MG63 (cell line): ENCODE measurements around the gene BTBD7. TPM values are rescaled to one million over a fixed set of nuclear protein-coding genes. Genes with fewer than 3 reads are reported as not detected.
"Not testable (repeated sequence)": the region's sequence is repeated elsewhere in the genome, so short reads cannot be mapped to it uniquely, and the experiment has no call there.

Experiments used
- DNase-seq: peaks from one replicate; pipeline ENCODE4 v3.0.0-alpha.2; 2020
- H3K27me3 ChIP-seq: fragments of 250-450 bp; sonication (Bioruptor Pico); 2 replicates; pipeline ENCODE4 v1.5.1; 2020; ENCODE audit warnings: mild to moderate bottlenecking, moderate library complexity
- H3K36me3 ChIP-seq: fragments of 250-450 bp; sonication (Bioruptor Pico); 2 replicates; pipeline ENCODE4 v1.5.1; 2020; ENCODE audit warnings: mild to moderate bottlenecking, moderate library complexity
- H3K4me3 ChIP-seq: fragments of 250-450 bp; sonication (Bioruptor Pico); 2 replicates; pipeline ENCODE4 v1.5.1; 2020; ENCODE audit warnings: mild to moderate bottlenecking, moderate library complexity
- H3K9me3 ChIP-seq: fragments of 250-450 bp; sonication (Bioruptor Pico); 2 replicates; pipeline ENCODE4 v1.5.1; 2020; ENCODE audit warnings: mild to moderate bottlenecking, moderate library complexity
- total RNA-seq: library from RNA; depleted of rRNA; stranded (reverse); fragments of >200 nt; shearing (Covaris generic); gene quantifications from 2 replicates; pipeline ENCODE4 v1.2.3, GENCODE V29; 2014; ENCODE audit warnings: low replicate concordance

BTBD7 gene
- total RNA-seq, 1 experiment from 2014 or later: 4.8 TPM

DNA sequence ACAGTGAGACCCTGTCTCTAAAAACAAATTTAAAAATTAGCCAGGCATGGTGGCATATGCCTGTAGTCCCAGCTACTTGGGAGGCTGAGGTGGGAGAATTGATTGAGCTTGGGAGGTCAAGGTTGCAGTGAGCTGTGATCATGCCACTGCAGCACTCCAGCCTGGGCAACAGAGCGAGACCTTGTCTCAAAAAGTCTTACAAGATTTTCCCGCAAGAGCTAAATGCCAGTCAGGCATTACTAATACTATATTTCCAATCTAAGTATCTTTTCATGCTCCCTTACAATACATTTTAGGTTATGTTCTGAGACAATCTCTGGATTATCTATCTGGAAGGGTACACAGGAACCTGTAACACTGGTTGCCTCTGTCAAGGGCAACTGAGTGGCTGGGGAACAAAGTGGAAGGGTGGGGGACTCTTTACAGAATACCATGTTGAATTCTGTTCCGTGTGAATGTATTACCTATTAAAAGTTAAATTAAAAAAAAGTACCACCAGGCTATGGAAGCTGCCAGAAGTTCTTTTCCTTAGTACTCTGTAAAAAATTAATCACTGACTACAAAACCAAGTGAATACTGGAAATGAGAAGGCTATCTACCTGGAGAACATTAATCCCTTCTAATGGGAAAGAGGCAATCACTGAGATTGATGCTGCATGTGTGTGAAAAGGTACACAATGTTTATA is 56.7 kb downstream of the BTBD7 start:
- H3K27me3 ChIP-seq: no peaks in the 10 kb centered on the region
- H3K4me3 ChIP-seq: no peak overlapping the region
- DNase-seq: no peak
- H3K9me3 ChIP-seq: no peaks in the 10 kb centered on the region
- no peaks in the 10 kb centered on the region for H3K36me3 ChIP-seq

DNA sequence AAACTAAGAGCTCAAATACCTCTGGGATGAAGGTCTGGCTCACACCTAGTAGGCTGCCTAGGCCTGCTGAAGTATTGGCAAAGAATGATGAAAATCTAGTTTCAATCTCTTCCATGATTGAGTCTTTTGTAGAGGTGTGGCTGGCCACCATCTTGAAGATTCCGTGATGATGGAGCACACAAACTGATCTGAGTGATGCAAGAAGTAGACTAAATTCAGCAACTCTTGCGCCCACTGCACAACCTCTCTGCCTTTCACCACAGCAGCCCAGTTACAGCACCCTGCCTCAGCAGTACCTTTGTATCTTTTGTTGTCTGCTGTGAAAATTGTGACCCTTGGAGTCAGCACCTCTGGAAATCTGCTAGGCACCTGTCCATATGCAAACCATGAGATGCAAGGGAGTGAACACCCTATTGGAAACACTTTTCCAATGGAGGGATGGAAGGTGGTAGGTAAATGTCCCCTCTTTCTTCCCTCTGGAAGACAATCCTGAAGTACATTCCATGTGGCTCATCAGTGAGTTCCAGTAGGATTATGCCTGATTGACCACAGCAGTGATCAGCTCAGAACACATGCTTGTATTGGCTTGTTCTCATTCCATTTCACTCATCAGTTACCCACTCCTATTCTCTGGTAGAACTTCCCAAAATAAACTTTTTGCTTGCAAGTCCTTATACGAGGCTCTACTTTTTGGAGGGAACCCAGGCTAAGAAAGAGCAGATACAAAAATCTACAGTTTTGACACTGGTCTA is 58.6 kb downstream of the BTBD7 start:
- Histone ChIP-seq H3K9me3 (no peaks in the 10 kb centered on the region), H3K4me3 (no peak overlapping the region), H3K27me3 (no peaks in the 10 kb centered on the region), H3K36me3 (no peaks in the 10 kb centered on the region)
- DNase-seq: no peak

DNA sequence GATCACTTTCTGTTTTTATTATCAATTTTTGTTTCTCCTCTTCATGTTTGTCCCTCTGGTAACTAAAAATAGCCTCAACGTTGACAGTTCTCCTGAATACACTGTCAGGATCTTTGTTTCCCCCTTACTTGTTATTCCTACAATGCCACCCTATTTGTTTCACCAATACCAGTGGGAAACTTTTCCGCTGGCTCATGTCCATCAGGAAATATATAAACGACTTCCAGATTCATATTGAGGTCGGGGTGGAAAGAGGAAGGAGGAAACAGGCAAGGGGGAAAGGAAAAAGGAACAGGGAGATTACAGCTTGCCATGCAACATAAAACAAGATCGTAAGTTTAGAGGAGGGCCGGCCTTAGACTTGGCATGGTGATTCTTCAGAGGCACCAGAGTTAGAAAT is 61.7 kb downstream of the BTBD7 start:
- H3K4me3 ChIP-seq: no peak overlapping the region
- no peaks in the 10 kb centered on the region for H3K36me3 ChIP-seq
- no peak for DNase-seq
- H3K9me3 ChIP-seq: no peaks in the 10 kb centered on the region
- H3K27me3 ChIP-seq: no peaks in the 10 kb centered on the region

DNA sequence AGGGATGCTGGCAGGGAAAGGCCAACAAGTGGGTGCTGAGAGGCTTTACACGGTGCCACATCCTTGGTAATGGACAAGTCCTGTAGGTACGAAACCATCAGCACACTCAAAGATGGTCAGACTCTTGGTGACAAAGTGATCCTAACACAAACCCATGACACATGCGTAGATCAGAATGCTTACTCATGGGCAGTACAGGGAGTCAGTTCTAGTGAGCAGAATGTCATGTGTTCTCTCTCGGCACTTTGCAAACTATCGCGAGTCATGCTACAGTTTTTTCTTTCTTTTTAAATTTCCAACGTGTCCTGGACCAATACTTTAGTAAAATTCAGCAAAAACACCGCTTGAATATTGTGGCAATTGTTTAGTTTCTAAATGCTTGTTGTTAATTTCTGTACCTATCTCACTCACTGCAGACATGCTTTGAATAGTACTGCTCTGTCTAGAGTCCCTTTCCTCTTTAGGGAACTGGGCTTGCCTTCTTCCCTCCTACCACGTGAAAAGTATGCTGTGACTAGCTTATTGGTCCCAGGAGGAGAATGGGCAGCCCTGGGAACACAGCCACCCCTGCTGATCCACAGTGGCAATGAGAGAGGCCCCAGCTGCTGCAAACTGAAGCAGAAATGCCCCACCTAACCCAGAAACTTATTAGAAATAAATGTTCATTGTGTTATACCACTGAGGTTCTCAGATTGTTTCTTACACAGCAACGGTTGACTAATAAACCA is 63.3 kb downstream of the BTBD7 start:
- Histone ChIP-seq H3K27me3 (no peaks in the 10 kb centered on the region), H3K36me3 (no peaks in the 10 kb centered on the region), H3K4me3 (no peak overlapping the region), H3K9me3 (no peaks in the 10 kb centered on the region)
- no peak for DNase-seq

DNA sequence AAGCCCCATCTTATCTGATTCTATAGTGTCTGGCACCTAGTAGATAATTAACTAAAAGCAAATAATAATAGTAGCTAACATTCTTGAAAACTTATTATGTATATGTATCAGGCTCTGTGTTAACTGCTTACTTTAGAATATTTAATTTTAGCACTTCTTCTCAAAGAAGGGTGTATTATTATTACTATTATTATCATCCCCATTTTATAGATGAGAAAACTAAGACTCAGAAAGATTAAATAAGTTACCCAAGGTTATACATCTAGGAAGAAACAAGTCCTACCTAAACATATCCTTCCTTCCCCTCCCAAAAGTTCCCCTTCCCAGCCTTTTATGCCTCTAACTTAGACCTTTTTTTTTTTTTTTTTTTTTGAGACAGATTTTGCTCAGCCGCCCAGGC is 64.4 kb downstream of the BTBD7 start:
- no peak for DNase-seq
- no peaks in the 10 kb centered on the region for H3K9me3 ChIP-seq
- no peak overlapping the region for H3K4me3 ChIP-seq
- H3K27me3 ChIP-seq: no peaks in the 10 kb centered on the region
- H3K36me3 ChIP-seq: no peaks in the 10 kb centered on the region

DNA sequence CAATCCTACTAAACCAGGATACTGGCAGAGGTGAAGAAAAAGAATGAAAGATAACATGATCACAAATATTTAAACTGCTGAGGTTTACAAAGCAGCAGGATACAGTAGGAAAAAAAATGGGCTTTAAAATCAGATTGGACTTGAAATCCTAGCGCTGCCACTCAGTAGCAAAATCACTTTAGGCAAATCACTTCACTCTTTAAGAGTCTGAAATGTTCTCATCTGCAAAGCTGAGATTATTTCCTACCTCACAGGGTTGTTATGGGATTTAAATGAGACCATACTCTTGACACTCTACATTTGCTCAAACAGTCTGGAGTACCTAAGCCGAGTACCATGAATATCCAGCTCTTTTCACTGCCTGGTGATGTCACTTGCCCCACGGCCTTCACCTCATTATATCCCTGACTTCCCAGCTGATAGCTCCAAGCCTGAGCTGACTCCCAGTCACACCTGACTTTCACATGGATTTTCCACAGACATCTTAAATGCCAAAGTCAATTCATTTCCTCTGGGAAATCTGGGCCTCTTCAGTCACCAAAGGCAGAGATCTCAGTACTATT is 65.6 kb downstream of the BTBD7 start:
- Histone ChIP-seq H3K9me3 (no peaks in the 10 kb centered on the region), H3K27me3 (no peaks in the 10 kb centered on the region), H3K36me3 (peaks cover 3% of the 10 kb centered on the region; the same call in 1 of the 2 replicates), H3K4me3 (no peak overlapping the region)
- DNase-seq: no peak

DNA sequence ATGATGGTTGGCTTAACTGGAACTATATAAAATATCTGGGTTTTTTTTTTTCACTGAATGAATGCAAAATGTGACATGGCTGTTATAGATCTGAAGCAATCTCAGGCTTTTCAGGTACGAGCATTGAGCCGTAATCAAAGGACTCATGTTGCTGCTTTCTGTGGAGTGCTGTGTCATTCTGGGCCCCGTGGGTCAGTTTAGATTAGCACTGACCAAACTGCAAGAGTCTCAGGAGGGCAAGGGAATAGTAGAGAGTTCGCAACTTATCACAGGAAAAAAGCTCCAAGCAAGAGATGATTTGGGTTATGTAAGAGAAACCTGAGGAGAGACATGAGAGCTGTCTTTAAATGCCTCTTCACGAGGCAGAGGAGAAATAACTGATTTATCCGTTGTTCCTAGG is 66.7 kb downstream of the BTBD7 start:
- DNase-seq: no peak
- no peak overlapping the region for H3K4me3 ChIP-seq
- H3K36me3 ChIP-seq: peaks cover 3% of the 10 kb centered on the region; the same call in 1 of the 2 replicates
- H3K27me3 ChIP-seq: no peaks in the 10 kb centered on the region
- no peaks in the 10 kb centered on the region for H3K9me3 ChIP-seq

DNA sequence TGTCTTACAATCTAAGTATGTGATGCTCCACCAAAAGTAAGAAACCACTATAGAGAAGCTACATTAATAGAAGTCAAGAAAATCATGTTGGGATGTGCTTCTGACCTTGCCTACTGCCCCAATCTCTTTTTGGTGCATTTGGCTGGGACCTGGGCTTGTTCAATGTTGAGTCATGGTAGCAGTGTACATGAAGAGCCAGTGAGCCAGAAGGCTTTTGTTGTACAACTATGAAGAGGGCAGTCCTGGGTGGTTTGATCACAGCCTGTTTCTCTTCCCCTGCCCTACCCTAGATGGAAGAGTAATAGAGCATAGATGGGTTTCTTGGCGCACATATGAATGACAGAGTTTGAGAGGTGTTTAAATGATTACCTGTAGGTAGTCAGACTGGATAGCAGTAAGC is 69.4 kb downstream of the BTBD7 start:
- no peaks in the 10 kb centered on the region for H3K27me3 ChIP-seq
- H3K9me3 ChIP-seq: no peaks in the 10 kb centered on the region
- H3K36me3 ChIP-seq: peaks cover 3% of the 10 kb centered on the region; the same call in 1 of the 2 replicates
- no peak overlapping the region for H3K4me3 ChIP-seq
- DNase-seq: peak; percentile 12

DNA sequence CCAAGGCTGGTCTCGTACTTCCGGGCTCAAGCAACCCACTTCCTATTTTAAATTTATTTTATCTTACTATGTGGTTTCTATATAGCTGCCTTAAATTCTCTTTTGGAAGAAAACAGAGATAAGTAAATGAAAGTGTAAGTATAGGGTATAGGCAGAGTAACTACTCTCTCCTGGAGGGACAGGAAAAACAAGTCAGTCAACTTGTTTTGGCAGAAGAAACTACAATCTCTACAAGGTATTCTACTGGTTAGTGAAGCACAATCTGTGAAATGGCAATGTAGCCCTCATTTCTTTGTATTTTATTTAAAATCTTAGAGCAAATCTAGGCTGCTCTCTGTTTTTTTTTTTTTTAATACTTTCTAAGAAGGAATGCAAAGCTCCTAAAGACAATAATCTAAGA is 70.4 kb downstream of the BTBD7 start:
- DNase-seq: no peak
- H3K36me3 ChIP-seq: peaks cover 3% of the 10 kb centered on the region; the same call in 1 of the 2 replicates
- H3K27me3 ChIP-seq: no peaks in the 10 kb centered on the region
- no peaks in the 10 kb centered on the region for H3K9me3 ChIP-seq
- no peak overlapping the region for H3K4me3 ChIP-seq

DNA sequence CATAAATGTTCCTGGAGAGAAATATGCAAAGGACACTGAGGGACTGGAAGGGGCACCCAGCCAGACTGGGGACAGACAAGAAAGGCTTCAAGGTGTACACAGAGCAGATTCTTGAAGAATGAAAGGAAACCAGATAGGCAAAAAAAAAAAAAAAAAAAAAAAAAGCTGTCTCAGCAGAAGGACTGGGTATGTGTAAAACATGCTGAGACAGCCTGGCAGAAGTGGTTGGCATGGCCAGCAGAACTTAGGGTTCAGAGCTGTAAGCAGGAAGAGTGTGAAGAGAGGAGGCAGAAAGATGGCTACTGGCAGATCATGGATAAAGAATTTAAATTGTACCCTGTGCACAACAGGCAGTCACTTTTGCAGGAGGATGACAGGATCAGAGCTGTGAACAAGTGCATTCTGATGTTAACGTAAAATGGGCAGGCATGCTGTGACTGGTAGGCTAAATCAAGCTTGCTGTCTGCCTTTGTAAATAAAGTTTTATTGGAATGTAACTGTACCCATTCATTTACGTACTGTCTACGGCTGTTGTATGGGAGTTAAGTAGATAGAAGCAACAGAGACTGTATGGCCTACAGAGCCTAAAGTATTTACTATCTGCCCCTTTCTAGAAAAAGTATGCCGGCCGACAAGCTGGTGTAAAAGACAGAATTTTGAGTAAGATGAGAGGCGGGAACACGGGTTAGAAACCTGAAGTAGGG is 83.6 kb downstream of the BTBD7 start:
- no peak overlapping the region for H3K4me3 ChIP-seq
- no peaks in the 10 kb centered on the region for H3K27me3 ChIP-seq
- no peaks in the 10 kb centered on the region for H3K9me3 ChIP-seq
- DNase-seq: no peak
- H3K36me3 ChIP-seq: no peaks in the 10 kb centered on the region; the same call in 1 of the 2 replicates

DNA sequence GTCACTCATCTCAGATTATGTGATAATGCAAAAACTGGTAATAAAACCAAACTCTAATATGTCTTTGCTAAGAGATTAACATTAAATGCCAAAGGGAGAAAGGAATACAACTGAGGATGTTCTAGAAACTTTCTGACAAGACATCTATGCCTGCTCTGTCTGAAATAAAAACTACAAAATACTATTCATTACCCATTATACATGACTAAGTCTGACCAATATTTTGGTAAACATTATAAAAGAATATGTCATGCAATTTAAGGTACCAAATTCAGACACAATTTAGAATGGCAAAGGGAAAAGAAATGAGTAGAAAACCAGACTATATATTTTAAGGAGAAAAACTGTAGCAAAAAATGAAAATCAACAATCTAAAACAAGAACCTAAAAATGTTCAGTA is 86.3 kb downstream of the BTBD7 start:
- no peak overlapping the region for H3K4me3 ChIP-seq
- no peaks in the 10 kb centered on the region for H3K9me3 ChIP-seq
- no peak for DNase-seq
- no peaks in the 10 kb centered on the region; the same call in 1 of the 2 replicates for H3K36me3 ChIP-seq
- H3K27me3 ChIP-seq: no peaks in the 10 kb centered on the region

DNA sequence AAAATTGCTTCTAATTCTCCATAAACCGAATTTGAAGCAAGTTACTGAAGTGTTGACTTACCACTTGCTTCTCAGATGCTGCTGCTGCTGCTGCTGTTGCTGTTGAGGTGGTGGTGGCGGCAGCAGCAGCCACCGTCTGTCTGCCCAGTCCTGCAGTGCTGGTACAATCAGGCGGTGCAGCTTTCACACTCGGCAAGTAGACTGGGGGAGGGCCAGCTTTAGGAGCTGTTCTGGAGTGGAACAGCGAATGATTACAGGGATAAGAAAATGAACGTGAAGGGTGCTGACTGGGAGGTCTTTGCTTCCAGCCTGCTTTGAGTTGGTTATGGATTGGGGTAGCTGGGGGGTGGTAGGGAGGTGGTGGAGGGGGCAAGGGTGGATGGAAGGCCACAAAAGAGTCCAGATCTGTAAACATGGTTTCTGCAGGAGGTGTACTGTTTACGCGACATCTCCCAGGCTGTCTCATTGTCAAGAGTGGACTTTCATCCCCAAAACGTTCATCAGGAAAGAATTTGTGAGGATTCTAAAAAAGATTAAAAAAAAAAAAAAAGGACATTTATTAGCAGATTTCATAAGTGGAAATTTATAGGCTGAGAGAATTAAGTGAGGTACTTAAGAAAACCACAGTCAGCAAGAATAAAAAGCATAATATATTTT is 86.9 kb downstream of the BTBD7 start:
- no peaks in the 10 kb centered on the region for H3K9me3 ChIP-seq
- no peak for DNase-seq
- H3K4me3 ChIP-seq: no peak overlapping the region
- H3K27me3 ChIP-seq: no peaks in the 10 kb centered on the region
- H3K36me3 ChIP-seq: no peaks in the 10 kb centered on the region; the same call in 1 of the 2 replicates

DNA sequence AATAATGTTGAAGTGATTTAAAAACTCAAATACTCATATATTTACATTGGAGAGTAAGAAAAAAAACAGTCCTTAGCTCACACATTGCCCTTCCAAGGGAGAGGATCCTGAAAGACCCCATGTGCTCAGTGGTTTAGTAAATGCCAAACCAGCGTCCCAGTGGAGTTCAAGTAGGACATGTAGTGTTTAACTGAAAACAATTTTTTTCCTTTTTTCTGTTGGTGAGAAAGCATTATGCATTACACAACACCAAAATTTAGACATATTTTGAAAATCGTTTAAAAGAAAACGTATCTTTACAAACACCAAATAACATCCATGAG is 92.2 kb downstream of the BTBD7 start:
- no peaks in the 10 kb centered on the region for H3K27me3 ChIP-seq
- H3K9me3 ChIP-seq: no peaks in the 10 kb centered on the region
- no peak for DNase-seq
- no peaks in the 10 kb centered on the region for H3K36me3 ChIP-seq
- no peak overlapping the region for H3K4me3 ChIP-seq

DNA sequence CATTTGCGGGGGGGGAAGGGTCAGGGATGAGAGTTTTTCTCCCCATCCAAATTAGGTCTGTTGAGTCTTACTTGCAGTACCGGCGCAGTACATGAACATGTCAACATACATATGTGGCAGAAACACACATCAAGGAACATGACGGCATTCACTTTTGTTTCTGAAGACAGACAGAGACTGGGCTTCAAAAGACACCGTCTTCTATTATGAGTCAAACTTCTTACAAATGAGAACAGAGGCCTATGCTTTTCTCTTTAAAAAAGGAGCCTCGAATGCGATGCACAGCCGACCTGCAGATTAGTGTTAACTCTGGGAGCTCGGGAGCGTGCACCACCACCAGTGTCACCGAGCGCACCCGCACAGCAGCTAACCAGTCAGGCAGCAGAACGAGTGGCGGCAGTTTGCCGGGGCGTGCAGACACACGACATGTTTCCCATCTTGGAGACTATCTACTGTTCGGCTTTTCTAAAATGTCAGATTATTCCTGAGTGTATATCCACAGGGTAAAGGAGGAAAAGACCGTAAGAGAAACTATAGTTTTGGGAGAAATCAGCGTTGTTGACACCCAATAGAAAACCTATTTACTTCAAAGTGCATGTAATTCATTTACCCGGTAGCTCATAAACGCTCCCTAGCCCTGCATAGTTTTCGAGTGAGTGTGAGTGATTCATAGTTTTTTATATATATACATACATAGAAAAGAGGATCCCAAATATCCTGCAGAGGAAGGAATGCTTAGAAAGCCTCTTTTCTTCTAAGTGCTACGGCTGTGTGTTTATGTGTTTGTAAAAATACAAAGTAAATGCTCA is 92.8 kb downstream of the BTBD7 start:
- DNase-seq: no peak
- H3K36me3 ChIP-seq: no peaks in the 10 kb centered on the region
- H3K27me3 ChIP-seq: no peaks in the 10 kb centered on the region
- no peak overlapping the region for H3K4me3 ChIP-seq
- no peaks in the 10 kb centered on the region for H3K9me3 ChIP-seq

DNA sequence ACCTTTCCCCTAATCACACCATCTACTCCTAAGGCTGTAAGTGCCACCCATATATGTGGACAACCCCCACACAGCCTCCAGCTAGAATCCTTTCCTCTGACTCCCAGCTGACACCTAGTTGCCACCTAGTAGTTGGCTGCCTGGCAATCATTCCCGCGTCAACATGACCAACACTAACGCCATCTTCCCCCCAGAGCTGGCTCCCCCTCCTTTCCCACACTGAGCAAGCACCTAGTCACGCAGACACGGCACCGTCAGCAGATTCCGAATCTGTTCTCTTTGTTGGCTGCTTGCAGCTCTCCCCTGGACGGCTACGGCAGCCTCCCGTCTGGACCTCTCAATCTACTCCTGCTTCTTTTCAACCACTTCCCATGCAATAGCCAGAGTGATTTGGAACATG is 98.0 kb downstream of the BTBD7 start:
- peak; percentile 74 for DNase-seq
- Histone ChIP-seq H3K9me3 (no peaks in the 10 kb centered on the region), H3K4me3 (no peak overlapping the region), H3K36me3 (no peaks in the 10 kb centered on the region), H3K27me3 (no peaks in the 10 kb centered on the region)

DNA sequence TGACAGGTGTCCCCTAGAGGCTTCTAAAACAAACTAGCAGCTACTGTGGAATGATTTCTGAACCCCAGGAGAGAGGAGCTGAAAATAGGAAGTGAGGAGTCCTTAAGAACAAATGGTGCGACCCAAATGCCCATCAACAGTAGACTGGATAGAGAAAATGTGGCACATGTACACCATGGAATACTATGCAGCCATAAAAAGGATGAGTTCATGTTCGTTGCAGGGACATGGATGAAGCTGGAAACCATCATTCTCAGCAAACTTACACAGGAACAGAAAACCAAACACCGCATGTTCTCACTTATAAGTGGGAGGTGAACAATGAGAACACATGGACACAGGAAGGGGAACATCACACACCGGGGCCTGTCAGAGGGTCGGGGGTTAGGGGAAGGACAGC is 99.8 kb downstream of the BTBD7 start:
- H3K4me3 ChIP-seq, DNase-seq, H3K9me3 ChIP-seq, H3K27me3 ChIP-seq, H3K36me3 ChIP-seq: not testable (repeated sequence)
